Tibial artery (tissue), 4 donors: ENCODE results near the gene RAB11FIP3.
A peak's percentile ranks its signal among the peaks of the same experiment; 100 is the strongest.
"Not testable (repeated sequence)": the region's sequence is repeated elsewhere in the genome, so short reads cannot be mapped to it uniquely, and the experiment has no call there.

ENCODE experiments used
- DNase-seq, 2 donors: peaks; one replicate each; pipeline ENCODE4 v3.0.0-alpha.2; 2019
- H3K27ac ChIP-seq, 2 donors: fragments of 200-600 bp; sonication (generic) in 1 of 2; 1 replicate in 1 of 2; 2 replicates in 1 of 2; pipeline ENCODE4 v1.5.1; 2018 to 2019; ENCODE audit warnings: mild to moderate bottlenecking in 1 of 2
- H3K27me3 ChIP-seq, 2 donors: fragments of 200-600 bp; sonication (generic) in 1 of 2; one replicate each; pipeline versions ENCODE4 v1.5.1 to v1.6.0; 2016 to 2019
- H3K36me3 ChIP-seq, 3 donors: fragments of 200-600 bp; sonication (generic) in 2 of 3; one replicate each; pipeline ENCODE4 v1.5.1; 2016 to 2019; ENCODE audit warnings: mild to moderate bottlenecking in 2 of 3
- H3K4me1 ChIP-seq, 4 donors: fragments of 200-600 bp; sonication (generic) in 2 of 4; 1 replicate in 3 of 4; 2 replicates in 1 of 4; pipeline ENCODE4 v1.5.1; 2016 to 2019
- H3K4me3 ChIP-seq, 2 donors: fragments of 200-600 bp; sonication (generic) in 1 of 2; 1 replicate in 1 of 2; 2 replicates in 1 of 2; pipeline ENCODE4 v1.5.1; 2018 to 2019; ENCODE audit warnings: mild to moderate bottlenecking in 2 of 2
- H3K9me3 ChIP-seq, 3 donors: fragments of 200-600 bp; sonication (generic) in 1 of 3; one replicate each; pipeline ENCODE4 v1.5.1; 2016 to 2019
- CTCF ChIP-seq, 2 experiments: fragments of 200-600 bp in 1 of 2; fragments of 450-650 bp in 1 of 2; IDR thresholded peaks; one replicate each; pipeline ENCODE4 v1.5.1; 2017 to 2019; ENCODE audit warnings: antibody characterized with exemption in 2 of 2, mild to moderate bottlenecking in 1 of 2, moderate library complexity in 1 of 2
- intact Hi-C: fragments of 100-400 bp; cut with DNase I; formaldehyde crosslinking; loops from one replicate; pipeline ENCODE4 v1.15.0; 2023; ENCODE audit warnings: low total_unique reads

Gene RAB11FIP3

GRCh38 chr16:410516-411178, 14.8 kb upstream of the RAB11FIP3 start:
- Histone ChIP-seq H3K27me3 (no peaks in the 10 kb centered on the region), H3K9me3 (no peaks in the 10 kb centered on the region), H3K4me3 (no peak overlapping the region), H3K27ac (no peak overlapping the region), H3K36me3 (peaks cover 10 to 46% (median 19%) of the 10 kb centered on the region in 3 donors), H3K4me1 (no peaks in the 10 kb centered on the region)
- intact Hi-C loops = no loop called here
- no peak for DNase-seq
- TF ChIP-seq CTCF (IDR thresholded peaks at IDR 0.05) = no peak

GRCh38 chr16:411576-412265, 13.7 kb upstream of the RAB11FIP3 start:
- Histone ChIP-seq H3K9me3 (no peaks in the 10 kb centered on the region), H3K4me1 (no peaks in the 10 kb centered on the region), H3K27ac (no peak overlapping the region), H3K27me3 (no peaks in the 10 kb centered on the region), H3K36me3 (peaks cover 10 to 44% (median 19%) of the 10 kb centered on the region in 3 donors), H3K4me3 (no peak overlapping the region)
- intact Hi-C loops = no loop called here
- TF ChIP-seq CTCF (IDR thresholded peaks at IDR 0.05) = no peak
- DNase-seq = no peak

- Histone ChIP-seq H3K4me3 (no peak overlapping the region), H3K4me1 (no peaks in the 10 kb centered on the region), H3K9me3 (no peaks in the 10 kb centered on the region), H3K27me3 (no peaks in the 10 kb centered on the region), H3K27ac (no peak overlapping the region), H3K36me3 (peaks cover 10 to 27% (median 18%) of the 10 kb centered on the region in 3 donors)
- intact Hi-C loops = no loop called here
- TF ChIP-seq CTCF (IDR thresholded peaks at IDR 0.05) = no peak
- DNase-seq = no peak
Measured at GRCh38 chr16:414395-415169, 10.9 kb upstream of the RAB11FIP3 start.

GRCh38 chr16:415170-415498, 10.3 kb upstream of the RAB11FIP3 start:
- H3K4me1 ChIP-seq, H3K4me3 ChIP-seq, DNase-seq, H3K27me3 ChIP-seq, intact Hi-C loops, H3K9me3 ChIP-seq, H3K27ac ChIP-seq: not testable (repeated sequence)
- H3K36me3 ChIP-seq = peaks cover 10 to 21% (median 15%) of the 10 kb centered on the region in 3 donors

- intact Hi-C loops, H3K36me3 ChIP-seq, H3K27ac ChIP-seq, H3K27me3 ChIP-seq, DNase-seq, H3K4me3 ChIP-seq, H3K9me3 ChIP-seq: not testable (repeated sequence)
- peaks cover 0 to 27% (median 21%) of the 10 kb centered on the region in 4 donors for H3K4me1 ChIP-seq
Measured at GRCh38 chr16:422179-422578, 3.3 kb upstream of the RAB11FIP3 start.

GRCh38 chr16:424033-424622, 1.3 kb upstream of the RAB11FIP3 start:
- Histone ChIP-seq H3K27ac (peak overlapping the region; percentile 95 to 97), H3K36me3 (no peaks in the 10 kb centered on the region), H3K4me1 (peaks cover 0 to 47% (median 32%) of the 10 kb centered on the region in 4 donors), H3K27me3 (no peaks in the 10 kb centered on the region), H3K4me3 (peak overlapping the region; percentile 65 to 83), H3K9me3 (no peaks in the 10 kb centered on the region)
- no peak for TF ChIP-seq CTCF (IDR thresholded peaks at IDR 0.05)
- intact Hi-C loops = no loop called here
- DNase-seq = peak; percentile 91 to 93
